Neural cell (in vitro differentiated cells): Measurements from ENCODE around the gene GAST. TPM values are rescaled to one million over a fixed set of nuclear protein-coding genes. Genes with fewer than 3 reads are reported as not detected.

Experiments used
- H2AFZ ChIP-seq: fragments of 200-600, 300-800 bp; sonication (generic), shearing (Covaris generic); 2 replicates; pipeline ENCODE4 v1.6.0; 2014; ENCODE audit warnings: low read depth, mild to moderate bottlenecking, antibody characterized with exemption, low read length, moderate library complexity
- H3F3A ChIP-seq: fragments of 200-600 bp; shearing (Covaris generic); 2 replicates; pipeline ENCODE4 v1.6.1; 2016; ENCODE audit warnings: mild to moderate bottlenecking, moderate library complexity, mixed read lengths, antibody characterized with exemption, low read length; ENCODE audit not compliant: insufficient read depth, poor library complexity, severe bottlenecking
- H3K27ac ChIP-seq: fragments of 200-600, 300-800 bp; sonication (generic), shearing (Covaris generic); 2 replicates; pipeline ENCODE4 v1.5.1; 2014; ENCODE audit warnings: mild to moderate bottlenecking, low read length, moderate library complexity
- H3K27me3 ChIP-seq: fragments of 300-800, 200-600 bp; sonication (generic), shearing (Covaris generic); 2 replicates; pipeline ENCODE4 v1.6.0; 2014; ENCODE audit warnings: mild to moderate bottlenecking, low read depth, low read length, moderate library complexity; ENCODE audit not compliant: insufficient read depth
- H3K36me3 ChIP-seq: fragments of 300-800, 200-600 bp; sonication (generic), shearing (Covaris generic); 2 replicates; pipeline ENCODE4 v1.5.1; 2014; ENCODE audit warnings: mild to moderate bottlenecking, antibody characterized with exemption, low read length, moderate library complexity; ENCODE audit not compliant: insufficient read depth
- H3K4me2 ChIP-seq: fragments of 300-800, 200-600 bp; sonication (generic), shearing (Covaris generic); 2 replicates; pipeline ENCODE4 v1.6.0; 2014; ENCODE audit warnings: mild to moderate bottlenecking, low read length
- H3K4me3 ChIP-seq: fragments of 300-800, 200-600 bp; sonication (generic), shearing (Covaris generic); 2 replicates; pipeline ENCODE4 v1.5.1; 2014; ENCODE audit warnings: mild to moderate bottlenecking, low read length, moderate library complexity
- H3K79me2 ChIP-seq: fragments of 200-600 bp; shearing (Covaris generic); replicated peaks from 2 replicates; pipeline ENCODE4 v1.6.0; 2014; ENCODE audit warnings: mild to moderate bottlenecking, low read length, moderate library complexity; ENCODE audit not compliant: insufficient read depth
- H3K9ac ChIP-seq: fragments of 300-800, 200-600 bp; sonication (generic), shearing (Covaris generic); 2 replicates; pipeline ENCODE4 v1.6.1; 2016; ENCODE audit warnings: mild to moderate bottlenecking, low read length, mixed read lengths
- H3K9me2 ChIP-seq: fragments of 200-600 bp; shearing (Covaris generic); 2 replicates; pipeline ENCODE4 v1.6.1; 2016; ENCODE audit warnings: mild to moderate bottlenecking, low read length, mixed read lengths; ENCODE audit not compliant: insufficient read depth
- H3K9me3 ChIP-seq: fragments of 200-600, 300-800 bp; sonication (generic), shearing (Covaris generic); 2 replicates; pipeline ENCODE4 v1.6.1; 2016; ENCODE audit warnings: mild to moderate bottlenecking, mixed run types, low read length, moderate library complexity, mixed read lengths
- H4K20me1 ChIP-seq: fragments of 200-600 bp; shearing (Covaris generic); 2 replicates; pipeline ENCODE4 v1.6.1; 2016; ENCODE audit warnings: mild to moderate bottlenecking, mixed run types; ENCODE audit not compliant: insufficient read depth
- EP300 ChIP-seq: fragments of 450-650 bp; conservative IDR thresholded peaks from 2 replicates; pipeline ENCODE4 v1.6.1; 2014; ENCODE audit warnings: antibody characterized with exemption, mild to moderate bottlenecking, moderate library complexity; ENCODE audit not compliant: poor library complexity, severe bottlenecking
- EZH2 ChIP-seq: fragments of 200-600, 300-800 bp; shearing (Covaris generic), sonication (generic); IDR thresholded peaks from 2 replicates; pipeline ENCODE4 v1.6.1; 2014; ENCODE audit warnings: antibody characterized with exemption, low read length, borderline replicate concordance, mild to moderate bottlenecking; ENCODE audit not compliant: insufficient read depth, poor library complexity, severe bottlenecking
- MXI1 ChIP-seq: fragments of 450-650 bp; conservative IDR thresholded peaks from 2 replicates; pipeline ENCODE4 v1.6.1; 2014; ENCODE audit warnings: antibody characterized with exemption, mild to moderate bottlenecking; ENCODE audit not compliant: poor library complexity, severe bottlenecking
- POLR2AphosphoS5 ChIP-seq: IDR thresholded peaks from 2 replicates; pipeline ENCODE4 v1.6.1; 2012
- RAD21 ChIP-seq: fragments of 450-650 bp; conservative IDR thresholded peaks from 2 replicates; pipeline ENCODE4 v1.6.1; 2014; ENCODE audit warnings: antibody characterized with exemption, mild to moderate bottlenecking, moderate library complexity
- SMC3 ChIP-seq: fragments of 450-650 bp; conservative IDR thresholded peaks from 2 replicates; pipeline ENCODE4 v1.6.1; 2014; ENCODE audit warnings: antibody characterized with exemption, mild to moderate bottlenecking, moderate library complexity; ENCODE audit not compliant: poor library complexity
- TAF1 ChIP-seq: IDR thresholded peaks from 2 replicates; pipeline ENCODE4 v1.6.1; 2012; ENCODE audit warnings: low read depth
- polyA plus RNA-seq: library from polyadenylated mRNA; depleted of rRNA; stranded (reverse); fragments of >200 nt; gene quantifications from 2 replicates; pipeline ENCODE4 v1.2.3, GENCODE V29; 2014
- TF ChIP-seq, protein P1 (sequence below): fragments of 450-650 bp; IDR thresholded peaks from 2 replicates; pipeline ENCODE4 v1.5.1; 2014; ENCODE audit warnings: antibody characterized with exemption, mild to moderate bottlenecking, moderate library complexity; ENCODE audit not compliant: poor library complexity, severe bottlenecking
- TF ChIP-seq, protein P2 (sequence below): IDR thresholded peaks from 2 replicates; pipeline ENCODE4 v1.6.1; 2012; ENCODE audit warnings: borderline replicate concordance

Gene GAST
- polyA plus RNA-seq, 1 donor from 2014 or later: not detected

DNA sequence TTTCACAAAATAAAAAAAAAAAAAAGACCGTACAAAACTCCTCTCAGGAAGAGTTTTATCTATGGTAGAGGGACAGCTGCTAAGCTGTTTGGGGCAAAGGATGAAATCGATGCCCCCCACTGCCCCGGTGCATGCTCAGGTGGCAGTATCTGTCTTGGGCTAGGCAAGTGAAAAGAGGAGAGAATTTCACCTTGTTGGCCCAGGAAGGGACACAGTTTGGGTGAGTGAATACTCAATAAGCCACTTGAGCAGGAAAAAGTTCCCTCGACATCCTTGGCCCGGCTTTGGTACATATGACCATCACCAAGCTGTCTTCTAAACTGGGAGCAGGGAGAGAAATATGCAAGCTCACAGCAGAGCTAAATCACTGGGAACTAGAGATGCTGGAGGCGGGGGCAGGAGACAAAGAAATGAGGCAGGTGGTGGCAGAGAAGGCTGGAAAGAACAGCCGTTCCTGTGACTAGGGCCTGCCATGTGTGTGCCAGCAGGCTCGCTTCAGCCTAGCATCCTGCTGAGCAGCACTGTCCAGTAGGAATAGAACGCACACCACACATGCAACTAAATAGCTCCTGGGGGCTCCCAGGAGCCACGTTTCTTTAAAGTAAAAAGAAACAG lies 31.6 kb upstream of the GAST start:
- Histone ChIP-seq H3K9me2 (no peaks in the 10 kb centered on the region), H3F3A (peaks cover 5% of the 10 kb centered on the region), H3K4me3 (no peak overlapping the region), H3K9ac (peak overlapping the region; percentile 36), H3K36me3 (no peaks in the 10 kb centered on the region), H4K20me1 (no peaks in the 10 kb centered on the region), H3K4me2 (no peak overlapping the region), H3K79me2 (no peaks in the 10 kb centered on the region), H3K9me3 (no peaks in the 10 kb centered on the region), H3K27ac (peak overlapping the region; percentile 24), H2AFZ (peak overlapping the region; percentile 14), H3K27me3 (no peaks in the 10 kb centered on the region)
- TF ChIP-seq TAF1 (no peak), RAD21 (no peak), SMC3 (no peak), POLR2AphosphoS5 (no peak), EZH2 (no peak), EP300 (no peak), MXI1 (no peak)
- TF ChIP-seq, protein P1, sequence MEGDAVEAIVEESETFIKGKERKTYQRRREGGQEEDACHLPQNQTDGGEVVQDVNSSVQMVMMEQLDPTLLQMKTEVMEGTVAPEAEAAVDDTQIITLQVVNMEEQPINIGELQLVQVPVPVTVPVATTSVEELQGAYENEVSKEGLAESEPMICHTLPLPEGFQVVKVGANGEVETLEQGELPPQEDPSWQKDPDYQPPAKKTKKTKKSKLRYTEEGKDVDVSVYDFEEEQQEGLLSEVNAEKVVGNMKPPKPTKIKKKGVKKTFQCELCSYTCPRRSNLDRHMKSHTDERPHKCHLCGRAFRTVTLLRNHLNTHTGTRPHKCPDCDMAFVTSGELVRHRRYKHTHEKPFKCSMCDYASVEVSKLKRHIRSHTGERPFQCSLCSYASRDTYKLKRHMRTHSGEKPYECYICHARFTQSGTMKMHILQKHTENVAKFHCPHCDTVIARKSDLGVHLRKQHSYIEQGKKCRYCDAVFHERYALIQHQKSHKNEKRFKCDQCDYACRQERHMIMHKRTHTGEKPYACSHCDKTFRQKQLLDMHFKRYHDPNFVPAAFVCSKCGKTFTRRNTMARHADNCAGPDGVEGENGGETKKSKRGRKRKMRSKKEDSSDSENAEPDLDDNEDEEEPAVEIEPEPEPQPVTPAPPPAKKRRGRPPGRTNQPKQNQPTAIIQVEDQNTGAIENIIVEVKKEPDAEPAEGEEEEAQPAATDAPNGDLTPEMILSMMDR: no peak
- TF ChIP-seq, protein P2, sequence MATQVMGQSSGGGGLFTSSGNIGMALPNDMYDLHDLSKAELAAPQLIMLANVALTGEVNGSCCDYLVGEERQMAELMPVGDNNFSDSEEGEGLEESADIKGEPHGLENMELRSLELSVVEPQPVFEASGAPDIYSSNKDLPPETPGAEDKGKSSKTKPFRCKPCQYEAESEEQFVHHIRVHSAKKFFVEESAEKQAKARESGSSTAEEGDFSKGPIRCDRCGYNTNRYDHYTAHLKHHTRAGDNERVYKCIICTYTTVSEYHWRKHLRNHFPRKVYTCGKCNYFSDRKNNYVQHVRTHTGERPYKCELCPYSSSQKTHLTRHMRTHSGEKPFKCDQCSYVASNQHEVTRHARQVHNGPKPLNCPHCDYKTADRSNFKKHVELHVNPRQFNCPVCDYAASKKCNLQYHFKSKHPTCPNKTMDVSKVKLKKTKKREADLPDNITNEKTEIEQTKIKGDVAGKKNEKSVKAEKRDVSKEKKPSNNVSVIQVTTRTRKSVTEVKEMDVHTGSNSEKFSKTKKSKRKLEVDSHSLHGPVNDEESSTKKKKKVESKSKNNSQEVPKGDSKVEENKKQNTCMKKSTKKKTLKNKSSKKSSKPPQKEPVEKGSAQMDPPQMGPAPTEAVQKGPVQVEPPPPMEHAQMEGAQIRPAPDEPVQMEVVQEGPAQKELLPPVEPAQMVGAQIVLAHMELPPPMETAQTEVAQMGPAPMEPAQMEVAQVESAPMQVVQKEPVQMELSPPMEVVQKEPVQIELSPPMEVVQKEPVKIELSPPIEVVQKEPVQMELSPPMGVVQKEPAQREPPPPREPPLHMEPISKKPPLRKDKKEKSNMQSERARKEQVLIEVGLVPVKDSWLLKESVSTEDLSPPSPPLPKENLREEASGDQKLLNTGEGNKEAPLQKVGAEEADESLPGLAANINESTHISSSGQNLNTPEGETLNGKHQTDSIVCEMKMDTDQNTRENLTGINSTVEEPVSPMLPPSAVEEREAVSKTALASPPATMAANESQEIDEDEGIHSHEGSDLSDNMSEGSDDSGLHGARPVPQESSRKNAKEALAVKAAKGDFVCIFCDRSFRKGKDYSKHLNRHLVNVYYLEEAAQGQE: no peak

DNA sequence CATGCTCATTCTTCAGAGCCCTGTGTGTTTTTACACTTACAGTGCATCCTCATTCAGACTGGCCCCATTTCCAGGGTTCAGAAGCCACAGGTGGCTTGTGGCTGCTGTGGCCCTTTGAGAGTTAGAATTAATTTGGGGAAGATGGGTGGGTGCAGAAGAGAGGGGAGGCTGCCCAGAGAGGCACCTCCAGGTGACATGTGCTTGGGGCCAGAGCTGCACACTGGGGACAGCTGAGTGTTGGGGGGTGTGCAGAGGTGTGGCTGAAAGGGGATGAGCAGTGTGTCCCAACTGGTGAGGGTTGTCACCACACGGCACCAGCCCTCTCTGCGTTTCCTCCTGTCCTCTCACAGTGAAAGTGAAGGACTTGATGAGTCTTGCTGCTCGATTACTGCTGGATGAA lies 30.4 kb upstream of the GAST start:
- TF ChIP-seq POLR2AphosphoS5 (no peak), EZH2 (no peak), SMC3 (no peak), TAF1 (no peak), RAD21 (no peak), MXI1 (no peak), EP300 (no peak)
- TF ChIP-seq, protein P1: no peak
- TF ChIP-seq, protein P2: no peak
- Histone ChIP-seq H3K4me3 (no peak overlapping the region), H3K27ac (peak overlapping the region; percentile 100), H3F3A (peaks cover 5% of the 10 kb centered on the region), H3K9me3 (no peaks in the 10 kb centered on the region), H4K20me1 (no peaks in the 10 kb centered on the region), H3K9ac (no peak overlapping the region), H3K36me3 (no peaks in the 10 kb centered on the region), H3K9me2 (no peaks in the 10 kb centered on the region), H3K79me2 (no peaks in the 10 kb centered on the region), H2AFZ (no peak overlapping the region), H3K27me3 (no peaks in the 10 kb centered on the region), H3K4me2 (no peak overlapping the region)
